CD14-positive monocyte (primary cell): Measurements from ENCODE around the gene MBNL2. TPM values are rescaled to one million over a fixed set of nuclear protein-coding genes. Genes with fewer than 3 reads are reported as not detected.

Experiments used
- DNase-seq, 3 donors: peaks; one replicate each; pipeline ENCODE4 v3.0.0-alpha.2; 2011 to 2022
- H2AFZ ChIP-seq: 2 replicates; pipeline ENCODE4 v1.6.0; 2012; ENCODE audit warnings: mild to moderate bottlenecking, low read depth, low read length, inconsistent platforms; ENCODE audit not compliant: insufficient read depth, poor library complexity, severe bottlenecking
- H3K27ac ChIP-seq, 2 donors: 1 replicate in 1 of 2; 2 replicates in 1 of 2; pipeline ENCODE4 v1.5.1; 2012 to 2013; ENCODE audit warnings: low read length in 2 of 2, control low read depth in 1 of 2, inconsistent platforms in 1 of 2, low read depth in 1 of 2, mild to moderate bottlenecking in 1 of 2
- H3K27me3 ChIP-seq, 2 donors: one replicate each; pipeline versions ENCODE4 v1.6.0 to v1.6.1; 2011 to 2013; ENCODE audit warnings: low read length in 2 of 2; ENCODE audit not compliant: control insufficient read depth in 2 of 2, insufficient read depth in 2 of 2
- H3K36me3 ChIP-seq, 2 donors: replicated peaks in 1 of 2; 1 replicate in 1 of 2; 2 replicates in 1 of 2; pipeline versions ENCODE4 v1.5.1 to v1.6.1; 2012 to 2013; ENCODE audit warnings: low read length in 2 of 2, control low read depth in 1 of 2, inconsistent platforms in 1 of 2, mild to moderate bottlenecking in 1 of 2; ENCODE audit not compliant: insufficient read depth in 2 of 2, control insufficient read depth in 1 of 2
- H3K4me1 ChIP-seq, 2 donors: 1 replicate in 1 of 2; 2 replicates in 1 of 2; pipeline versions ENCODE4 v1.5.1 to v1.6.1; 2012 to 2013; ENCODE audit warnings: low read length in 2 of 2, control low read depth in 1 of 2, inconsistent platforms in 1 of 2, mild to moderate bottlenecking in 1 of 2, moderate library complexity in 1 of 2; ENCODE audit not compliant: insufficient read depth in 2 of 2, control insufficient read depth in 1 of 2
- H3K4me2 ChIP-seq: replicated peaks from 2 replicates; pipeline ENCODE3; 2012; ENCODE audit warnings: low read length, moderate library complexity, mild to moderate bottlenecking; ENCODE audit not compliant: poor library complexity, severe bottlenecking; ENCODE audit errors: extremely low read depth
- H3K4me3 ChIP-seq, 3 experiments: fragments of 200-600 bp in 1 of 3; sonication (generic) in 1 of 3; replicated peaks in 1 of 3; 1 replicate in 2 of 3; 2 replicates in 1 of 3; pipeline ENCODE4 v1.5.1; 2011 to 2013; ENCODE audit warnings: low read length in 3 of 3, mild to moderate bottlenecking in 3 of 3, control low read depth in 2 of 3, low read depth in 2 of 3, inconsistent platforms in 1 of 3, moderate library complexity in 1 of 3
- H3K79me2 ChIP-seq: 2 replicates; pipeline ENCODE4 v1.6.0; 2012; ENCODE audit warnings: mild to moderate bottlenecking, control low read depth, inconsistent platforms, low read length, moderate library complexity; ENCODE audit not compliant: insufficient read depth
- H3K9ac ChIP-seq: 2 replicates; pipeline ENCODE4 v1.6.0; 2017; ENCODE audit warnings: low read length, mild to moderate bottlenecking; ENCODE audit not compliant: insufficient read depth, poor library complexity, severe bottlenecking
- H3K9me3 ChIP-seq, 2 donors: replicated peaks in 1 of 2; 1 replicate in 1 of 2; 2 replicates in 1 of 2; pipeline versions ENCODE4 v1.5.1 to v1.6.1; 2012 to 2013; ENCODE audit warnings: low read length in 2 of 2, control low read depth in 1 of 2; ENCODE audit not compliant: control insufficient read depth in 1 of 2, insufficient read depth in 1 of 2
- H4K20me1 ChIP-seq: 2 replicates; pipeline ENCODE4 v1.6.0; 2012; ENCODE audit warnings: mild to moderate bottlenecking, low read length, control low read depth, moderate library complexity; ENCODE audit not compliant: insufficient read depth
- H3K27ac Mint-ChIP-seq, 7 donors: one replicate each; pipeline ENCODE4 v1.8.0; 2020; ENCODE audit warnings: mild to moderate bottlenecking in 7 of 7, mixed read lengths in 7 of 7, moderate library complexity in 6 of 7, inconsistent platforms in 2 of 7
- H3K27me3 Mint-ChIP-seq, 3 donors: one replicate each; pipeline ENCODE4 v1.8.0; 2021 to 2022; ENCODE audit warnings: low read depth in 3 of 3, mild to moderate bottlenecking in 3 of 3, mixed read lengths in 3 of 3, moderate library complexity in 3 of 3, inconsistent platforms in 1 of 3
- H3K36me3 Mint-ChIP-seq, 2 donors: one replicate each; pipeline ENCODE4 v1.8.0; 2020; ENCODE audit warnings: mixed read lengths in 2 of 2, inconsistent platforms in 1 of 2, mild to moderate bottlenecking in 1 of 2
- H3K4me1 Mint-ChIP-seq: one replicate; pipeline ENCODE4 v1.8.0; 2020; ENCODE audit warnings: mild to moderate bottlenecking, mixed read lengths
- H3K4me3 Mint-ChIP-seq, 2 donors: one replicate each; pipeline ENCODE4 v1.8.0; 2020; ENCODE audit warnings: mild to moderate bottlenecking in 2 of 2, mixed read lengths in 2 of 2, moderate library complexity in 1 of 2
- H3K9me3 Mint-ChIP-seq, 7 donors: one replicate each; pipeline ENCODE4 v1.8.0; 2020 to 2022; ENCODE audit warnings: mixed read lengths in 7 of 7, mild to moderate bottlenecking in 6 of 7, moderate library complexity in 6 of 7, inconsistent platforms in 2 of 7
- WGBS: methylation state at CpG from one replicate; pipeline ENCODE4 v1.1.5; 2013; ENCODE audit warnings: missing lambda C conversion rate; ENCODE audit not compliant: insufficient coverage; 5-methylcytosine and 5-hydroxymethylcytosine counted together
- intact Hi-C, 2 donors: fragments of 100-400 bp; cut with micrococcal nuclease; formaldehyde crosslinking; loops; one replicate each; pipeline versions ENCODE4 v1.15.0 to v1.15.1; 2023
- polyA plus RNA-seq, 3 donors: library from polyadenylated mRNA; depleted of rRNA in 1 of 3; unstranded in 2 of 3; stranded (reverse) in 1 of 3; fragments of 300-500 nt in 2 of 3; fragments of >200 nt in 1 of 3; fragmentation: Illumina TruSeq in 2 of 3; gene quantifications; 1 replicate in 2 of 3; 2 replicates in 1 of 3; pipeline ENCODE4 v1.2.3, GENCODE V29; 2012 to 2021
- TF ChIP-seq, protein P1 (sequence below): fragments of 200-600 bp; IDR thresholded peaks from one replicate; pipeline ENCODE4 v1.8.0; 2022; ENCODE audit warnings: antibody characterized with exemption, mild to moderate bottlenecking

Gene MBNL2
- polyA plus RNA-seq, 3 donors, result 8.5 to 15.5 (median 13.4) TPM

DNA sequence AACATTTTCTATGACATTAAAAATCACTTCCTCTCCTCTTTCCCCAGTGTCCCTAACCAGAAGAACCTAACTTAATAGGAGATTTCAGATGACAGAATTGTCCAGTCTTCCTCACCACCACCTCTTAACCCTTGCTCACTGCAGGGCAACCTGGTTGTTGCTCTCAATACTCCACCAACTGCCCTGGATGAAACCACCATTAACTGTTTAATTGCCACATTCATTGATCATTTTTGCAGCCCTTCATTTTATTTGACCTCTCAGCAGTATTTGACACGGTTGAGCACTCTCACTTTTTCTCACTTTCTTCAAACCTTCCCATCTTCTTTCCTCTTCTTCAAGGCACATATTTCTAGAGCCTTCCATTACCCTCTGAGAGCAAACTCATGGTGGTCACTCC lies 84.0 kb downstream of the MBNL2 start:
- H3K4me2 ChIP-seq, result no peak overlapping the region
- Mint-ChIP-seq H3K27me3 (no peaks in the 10 kb centered on the region), H3K4me1 (no peaks in the 10 kb centered on the region), H3K36me3 (peaks cover 7 to 11% of the 10 kb centered on the region in 2 donors), H3K27ac (peak overlapping the region in 1 of 7 donors; percentile 29), H3K4me3 (no peak overlapping the region), H3K9me3 (peaks cover 0 to 3% (median 0%) of the 10 kb centered on the region in 7 donors)
- no peaks in the 10 kb centered on the region for H3K9me3 ChIP-seq
- DNase-seq, result no peak
- TF ChIP-seq, protein P1, sequence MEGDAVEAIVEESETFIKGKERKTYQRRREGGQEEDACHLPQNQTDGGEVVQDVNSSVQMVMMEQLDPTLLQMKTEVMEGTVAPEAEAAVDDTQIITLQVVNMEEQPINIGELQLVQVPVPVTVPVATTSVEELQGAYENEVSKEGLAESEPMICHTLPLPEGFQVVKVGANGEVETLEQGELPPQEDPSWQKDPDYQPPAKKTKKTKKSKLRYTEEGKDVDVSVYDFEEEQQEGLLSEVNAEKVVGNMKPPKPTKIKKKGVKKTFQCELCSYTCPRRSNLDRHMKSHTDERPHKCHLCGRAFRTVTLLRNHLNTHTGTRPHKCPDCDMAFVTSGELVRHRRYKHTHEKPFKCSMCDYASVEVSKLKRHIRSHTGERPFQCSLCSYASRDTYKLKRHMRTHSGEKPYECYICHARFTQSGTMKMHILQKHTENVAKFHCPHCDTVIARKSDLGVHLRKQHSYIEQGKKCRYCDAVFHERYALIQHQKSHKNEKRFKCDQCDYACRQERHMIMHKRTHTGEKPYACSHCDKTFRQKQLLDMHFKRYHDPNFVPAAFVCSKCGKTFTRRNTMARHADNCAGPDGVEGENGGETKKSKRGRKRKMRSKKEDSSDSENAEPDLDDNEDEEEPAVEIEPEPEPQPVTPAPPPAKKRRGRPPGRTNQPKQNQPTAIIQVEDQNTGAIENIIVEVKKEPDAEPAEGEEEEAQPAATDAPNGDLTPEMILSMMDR, result no peak
- peaks cover 96% of the 10 kb centered on the region for H4K20me1 ChIP-seq
- no peak overlapping the region for H3K9ac ChIP-seq
- intact Hi-C loops, result no loop called here
- WGBS, result 83% methylated on average over 1 of the region's 1 CpG
- H3K27ac ChIP-seq, result no peak overlapping the region
- H2AFZ ChIP-seq, result no peak overlapping the region
- no peaks in the 10 kb centered on the region for H3K4me1 ChIP-seq
- no peak overlapping the region for H3K4me3 ChIP-seq
- H3K79me2 ChIP-seq, result no peaks in the 10 kb centered on the region
- H3K27me3 ChIP-seq, result no peaks in the 10 kb centered on the region
- no peaks in the 10 kb centered on the region for H3K36me3 ChIP-seq

DNA sequence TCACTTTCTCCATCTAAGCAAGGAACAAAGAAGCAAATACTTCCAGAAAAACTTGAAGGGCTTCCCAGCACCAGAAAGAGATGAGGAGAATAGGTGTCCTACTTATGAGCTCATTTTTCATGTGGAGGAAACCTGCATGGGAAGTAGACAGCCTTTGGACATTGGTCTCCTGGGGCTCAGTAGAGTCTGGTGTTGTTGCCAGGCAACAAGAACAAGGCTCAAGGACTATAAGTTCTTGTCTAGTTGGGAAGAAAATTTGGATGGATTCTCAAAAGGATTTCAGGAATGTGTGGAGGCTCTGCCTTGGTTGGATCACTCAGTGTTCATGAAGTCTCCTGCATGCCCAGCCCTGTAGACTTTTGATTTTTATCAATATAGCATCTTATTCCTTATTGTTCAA lies 84.5 kb downstream of the MBNL2 start:
- no peak overlapping the region for H3K4me3 Mint-ChIP-seq
- H3K9ac ChIP-seq, result no peak overlapping the region
- peaks cover 96% of the 10 kb centered on the region for H4K20me1 ChIP-seq
- no peak for DNase-seq
- H3K27ac Mint-ChIP-seq, result no peak overlapping the region
- peaks cover 7 to 11% of the 10 kb centered on the region in 2 donors for H3K36me3 Mint-ChIP-seq
- H3K27me3 ChIP-seq, result no peaks in the 10 kb centered on the region
- no peaks in the 10 kb centered on the region for H3K36me3 ChIP-seq
- H3K27ac ChIP-seq, result no peak overlapping the region
- TF ChIP-seq, protein P1, result no peak
- no peaks in the 10 kb centered on the region for H3K4me1 ChIP-seq
- intact Hi-C loops, result no loop called here
- H2AFZ ChIP-seq, result no peak overlapping the region
- H3K9me3 ChIP-seq, result no peaks in the 10 kb centered on the region
- H3K9me3 Mint-ChIP-seq, result peaks cover 0 to 3% (median 0%) of the 10 kb centered on the region in 7 donors
- H3K4me1 Mint-ChIP-seq, result no peaks in the 10 kb centered on the region
- H3K4me3 ChIP-seq, result no peak overlapping the region
- H3K27me3 Mint-ChIP-seq, result no peaks in the 10 kb centered on the region
- H3K4me2 ChIP-seq, result no peak overlapping the region
- no peaks in the 10 kb centered on the region for H3K79me2 ChIP-seq
